ENCODE data around the gene GPRC5B. TPM values are rescaled to one million over a fixed set of nuclear protein-coding genes. Genes with fewer than 3 reads are reported as not detected.

Gene GPRC5B
- total and polyA plus RNA-seq, 2 donors (not counting 3 experiments of a cell fraction or from before 2014, with no cell fraction given): 42.3 TPM

DNA sequence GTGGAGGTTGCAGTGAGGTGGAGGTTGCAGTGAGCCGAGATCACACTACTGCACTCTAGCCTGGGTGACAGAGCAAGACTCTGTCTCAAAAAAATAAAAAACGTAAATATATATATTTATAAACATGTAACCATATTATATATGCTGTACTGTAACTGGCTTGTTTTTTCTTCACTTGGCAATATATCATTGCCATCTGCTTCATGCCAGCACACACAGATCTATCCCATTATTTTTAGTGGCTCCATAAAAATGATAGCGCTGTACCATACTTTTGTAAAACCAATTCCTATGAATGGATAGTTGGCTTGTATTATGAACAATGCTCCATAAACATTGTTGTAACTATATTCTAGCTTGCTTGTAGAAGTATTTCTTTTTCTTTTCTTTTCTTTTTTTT is 49.5 kb downstream of the GPRC5B start:
- Histone ChIP-seq H3K4me2 (ENCODE audit: insufficient read depth, low read length) (no peak overlapping the region), H3K9me3 (replicated peaks; ENCODE audit: control insufficient read depth, insufficient read depth, low read length) (no peaks in the 10 kb centered on the region), H3K4me1 (ENCODE audit: control insufficient read depth, extremely low read depth, insufficient read depth, low read length) (no peaks in the 10 kb centered on the region), H3K27ac (ENCODE audit: insufficient read depth, low read depth, low read length) (no peak overlapping the region), H3K27me3 (ENCODE audit: control insufficient read depth in 2 of 2, insufficient read depth in 2 of 2, low read length in 2 of 2) (no peaks in the 10 kb centered on the region), H3K4me3 (replicated peaks in 1 of 3; ENCODE audit: insufficient read depth in 1 of 3, low read depth in 1 of 3, low read length in 3 of 3) (no peak overlapping the region), H4K20me1 (replicated peaks; ENCODE audit: control insufficient read depth, extremely low read depth, insufficient read depth, low read length) (no peaks in the 10 kb centered on the region), H3K36me3 (ENCODE audit: control insufficient read depth in 2 of 2, extremely low read depth in 1 of 2, insufficient read depth in 2 of 2, low read length in 2 of 2) (no peaks in the 10 kb centered on the region), H3K9ac (replicated peaks; ENCODE audit: extremely low read depth, insufficient read depth, low read length) (no peak overlapping the region), H3K79me2 (ENCODE audit: control insufficient read depth, insufficient read depth, low read length) (no peaks in the 10 kb centered on the region), H3K9me1 (replicated peaks; ENCODE audit: control insufficient read depth, extremely low read depth, insufficient read depth, low read length) (no peaks in the 10 kb centered on the region), H2AFZ (ENCODE audit: low read depth, low read length) (no peak overlapping the region)
- FAIRE-seq: no peak
- TF ChIP-seq JUN (IDR thresholded peaks at IDR 0.05; ENCODE audit: borderline replicate concordance, insufficient read depth, insufficient read length, low read depth) (no peak), POLR2A (IDR thresholded peaks at IDR 0.05; ENCODE audit: low read depth, low read length) (no peak), FOS (IDR thresholded peaks at IDR 0.05; ENCODE audit: borderline replicate concordance, insufficient read depth, low read length) (no peak)
- ChIA-PET POLR2A (no interaction called here), CTCF (interaction anchor here (1.2 kb wide), 1 partner anchor 35 kb away, joined by 4 read pairs; no protein-coding TSS in a partner anchor)
- intact Hi-C loops (cut with micrococcal nuclease): no loop called here
- BruUV-seq (replicated peaks): no TSS peak
- no peak for DNase-seq (ENCODE audit: low read depth, low spot score)
- dilution Hi-C loops (cut with MboI; ENCODE audit: extremely low pct_ligation_motif_present, low sequenced_read_pairs): no loop called here

GRCh38 chr16:19833581-19833980 is 51.1 kb downstream of the GPRC5B start:
- CTCF ChIA-PET: no interaction called here
- dilution Hi-C loops (cut with MboI; ENCODE audit: extremely low pct_ligation_motif_present, low sequenced_read_pairs) (no loop called here), intact Hi-C loops (cut with micrococcal nuclease) (no loop called here)
- Histone ChIP-seq H3K27ac (ENCODE audit: insufficient read depth, low read depth, low read length) (no peak overlapping the region), H3K36me3 (ENCODE audit: control insufficient read depth in 2 of 2, extremely low read depth in 1 of 2, insufficient read depth in 2 of 2, low read length in 2 of 2) (no peaks in the 10 kb centered on the region), H3K9me1 (replicated peaks; ENCODE audit: control insufficient read depth, extremely low read depth, insufficient read depth, low read length) (no peaks in the 10 kb centered on the region), H2AFZ (ENCODE audit: low read depth, low read length) (no peak overlapping the region), H3K4me1 (ENCODE audit: control insufficient read depth, extremely low read depth, insufficient read depth, low read length) (no peaks in the 10 kb centered on the region), H3K27me3 (ENCODE audit: control insufficient read depth in 2 of 2, insufficient read depth in 2 of 2, low read length in 2 of 2) (no peaks in the 10 kb centered on the region), H3K4me3 (replicated peaks in 1 of 3; ENCODE audit: insufficient read depth in 1 of 3, low read depth in 1 of 3, low read length in 3 of 3) (no peak overlapping the region), H3K79me2 (ENCODE audit: control insufficient read depth, insufficient read depth, low read length) (no peaks in the 10 kb centered on the region), H4K20me1 (replicated peaks; ENCODE audit: control insufficient read depth, extremely low read depth, insufficient read depth, low read length) (no peaks in the 10 kb centered on the region), H3K9me3 (replicated peaks; ENCODE audit: control insufficient read depth, insufficient read depth, low read length) (no peaks in the 10 kb centered on the region), H3K9ac (replicated peaks; ENCODE audit: extremely low read depth, insufficient read depth, low read length) (no peak overlapping the region), H3K4me2 (ENCODE audit: insufficient read depth, low read length) (no peak overlapping the region)
- TF ChIP-seq, protein P1, sequence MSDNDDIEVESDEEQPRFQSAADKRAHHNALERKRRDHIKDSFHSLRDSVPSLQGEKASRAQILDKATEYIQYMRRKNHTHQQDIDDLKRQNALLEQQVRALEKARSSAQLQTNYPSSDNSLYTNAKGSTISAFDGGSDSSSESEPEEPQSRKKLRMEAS (IDR thresholded peaks at IDR 0.05; ENCODE audit: insufficient read depth, insufficient read length): no peak
- TF ChIP-seq JUN (IDR thresholded peaks at IDR 0.05; ENCODE audit: borderline replicate concordance, insufficient read depth, insufficient read length, low read depth): no peak
- TF ChIP-seq CTCF (IDR thresholded peaks at IDR 0.05; ENCODE audit: extremely low read depth in 1 of 2, insufficient read depth in 1 of 2, low read depth in 1 of 2, low read length in 2 of 2): no peak
- TF ChIP-seq FOS (IDR thresholded peaks at IDR 0.05; ENCODE audit: borderline replicate concordance, insufficient read depth, low read length): no peak
- no peak for TF ChIP-seq POLR2A (IDR thresholded peaks at IDR 0.05; ENCODE audit: low read depth, low read length)
- TF ChIP-seq GATA2 (IDR thresholded peaks at IDR 0.05; ENCODE audit: insufficient read depth, insufficient read length, low read depth, low read length): no peak
- no peak for TF ChIP-seq MYC (IDR thresholded peaks at IDR 0.05; ENCODE audit: low read depth, low read length)
- no peak for TF ChIP-seq EZH2 (IDR thresholded peaks at IDR 0.05; ENCODE audit: borderline replicate concordance, low read depth, low read length, severe bottlenecking)
- TF ChIP-seq POLR2AphosphoS5 (IDR thresholded peaks at IDR 0.05; ENCODE audit: insufficient read depth, low read depth, low read length): no peak
- POLR2A ChIA-PET: no interaction called here
- no peak for FAIRE-seq
- no peak for DNase-seq (ENCODE audit: low read depth, low spot score)
- BruUV-seq (replicated peaks): no TSS peak

Measured in endothelial cell of umbilical vein (primary cell).